HPDE6-E6E7 (cell line): ENCODE results near the gene ACTR8.
A peak's percentile ranks its signal among the peaks of the same experiment; 100 is the strongest.

ENCODE experiments used
- DNase-seq: peaks from one replicate; pipeline ENCODE4 v3.0.0; 2011; ENCODE audit warnings: missing footprints; ENCODE audit errors: extremely low spot score

The ACTR8 gene

DNA sequence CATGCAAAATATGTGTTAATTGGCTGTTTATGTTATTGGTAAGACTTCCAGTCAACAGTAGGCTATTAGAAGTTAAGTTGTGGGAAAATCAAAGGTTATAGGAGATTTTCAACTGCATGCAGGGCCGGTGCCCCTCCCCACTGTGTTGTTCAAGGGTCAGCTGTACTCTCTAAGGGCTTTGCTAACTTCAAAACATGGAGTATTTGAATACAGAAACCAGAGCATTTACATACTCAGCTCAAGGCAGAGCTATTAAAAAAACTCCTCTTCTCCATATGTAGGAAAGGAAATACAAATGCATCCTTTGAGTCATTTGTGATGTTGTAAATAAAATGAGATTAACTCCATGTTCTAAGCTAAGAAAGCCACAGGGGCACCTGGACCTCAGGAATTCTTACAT, 18.8 kb downstream of the ACTR8 start:
- DNase-seq = no peak

DNA sequence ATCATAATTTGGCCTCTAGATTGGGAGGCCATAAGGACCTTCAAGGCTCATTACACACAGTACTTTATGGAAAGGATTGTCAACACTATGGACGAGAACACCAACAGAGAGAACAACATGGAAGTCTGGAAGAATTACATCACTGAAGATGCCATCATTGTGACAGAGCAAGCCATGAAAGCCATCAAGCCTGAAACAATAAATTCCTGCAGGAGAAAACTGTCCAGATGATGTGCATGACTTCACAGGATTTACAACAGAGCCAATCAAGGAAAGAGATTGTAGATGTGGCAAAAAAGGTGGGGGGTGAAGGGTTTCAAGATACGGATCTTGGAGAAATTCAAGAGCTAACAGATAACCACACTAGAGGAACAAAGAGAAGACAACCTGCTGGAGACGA, 19.7 kb downstream of the ACTR8 start:
- DNase-seq = no peak

DNA sequence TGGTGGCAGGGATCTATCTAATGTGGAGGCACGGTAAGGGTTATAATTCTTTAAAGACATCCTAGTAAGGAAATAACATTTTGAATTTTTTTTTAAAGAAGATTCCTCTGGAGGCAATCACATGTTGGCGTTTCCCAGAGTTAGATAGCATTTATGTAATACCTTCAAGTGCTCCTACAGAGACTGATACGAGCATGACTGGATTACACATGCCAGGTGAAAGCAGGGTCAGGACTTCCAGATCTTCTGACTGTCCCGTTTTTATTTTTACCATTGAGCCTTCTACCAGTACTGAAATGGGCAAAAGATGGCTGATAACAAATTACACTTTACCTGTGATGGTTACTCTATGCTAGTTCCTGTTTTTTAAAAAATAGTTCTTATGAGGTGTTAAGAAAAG, 21.8 kb downstream of the ACTR8 start:
- DNase-seq = no peak

DNA sequence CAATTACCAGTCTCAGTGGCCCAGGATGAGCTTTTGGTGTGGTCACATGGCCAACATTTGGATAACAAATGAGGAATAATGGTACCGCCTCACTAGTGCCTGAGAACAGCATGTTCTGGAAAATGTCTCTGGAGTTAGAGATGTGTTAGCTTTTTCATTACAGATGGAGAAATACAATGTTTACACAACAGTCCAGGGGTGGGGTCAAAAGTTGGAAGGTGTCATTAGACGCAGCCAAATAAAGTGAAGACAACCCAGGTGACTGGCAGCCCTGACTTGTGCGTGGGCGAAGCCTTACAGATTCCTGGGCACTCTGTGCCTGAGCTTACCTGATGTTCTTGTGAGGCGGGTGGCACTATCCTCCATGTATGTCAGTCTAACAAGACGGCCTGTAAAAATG, 22.8 kb downstream of the ACTR8 start:
- DNase-seq = no peak

DNA sequence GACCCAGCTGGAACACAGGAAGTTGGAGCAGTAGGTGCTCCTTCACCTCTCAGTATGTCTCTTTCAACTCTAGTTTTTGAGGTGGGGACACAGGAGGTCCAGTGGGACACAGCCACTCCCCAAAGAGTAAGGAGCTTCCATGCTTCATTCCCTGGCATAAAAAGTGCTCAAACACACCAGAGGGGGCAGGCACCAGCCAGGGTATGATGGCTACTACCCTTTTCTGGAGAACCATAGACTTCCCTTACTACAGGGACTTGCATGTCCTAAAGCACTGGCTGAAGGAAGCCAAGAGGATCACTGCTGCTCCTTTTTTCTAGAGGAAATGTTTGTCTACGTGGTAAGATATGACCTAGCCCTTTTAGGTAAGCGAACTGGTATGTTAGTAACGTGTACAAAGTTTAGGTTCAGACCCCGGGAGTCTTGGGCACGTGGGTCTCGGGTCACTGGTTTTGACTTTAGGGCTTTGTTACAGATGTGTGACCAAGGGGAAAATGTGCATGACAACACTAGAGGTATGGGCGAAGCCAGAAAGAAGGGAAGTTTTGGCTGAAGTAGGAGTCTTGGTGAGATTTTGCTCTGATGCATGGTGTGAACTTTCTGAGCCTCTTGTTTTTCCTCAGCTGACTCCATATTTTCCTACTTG, 23.7 kb downstream of the ACTR8 start:
- no peak for DNase-seq

DNA sequence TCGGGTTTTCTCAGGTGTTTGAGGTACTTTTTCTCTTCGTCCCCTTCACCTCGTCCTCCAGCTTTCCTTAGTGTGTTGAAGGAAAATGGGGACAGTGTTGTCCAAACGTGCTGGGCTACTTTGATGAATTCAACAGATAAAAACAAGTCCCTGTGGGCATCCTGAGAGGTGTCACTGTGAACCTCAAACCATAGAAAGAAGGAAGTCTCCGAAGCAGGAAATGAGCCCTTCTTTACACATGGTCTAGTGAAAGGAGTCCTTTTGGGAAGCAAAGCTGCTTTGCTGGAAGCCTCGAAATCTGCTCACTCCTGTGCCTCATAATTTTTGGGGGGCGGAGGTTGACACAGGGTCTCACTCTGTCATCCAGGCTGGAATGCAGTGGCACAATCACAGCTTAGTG, 25.0 kb downstream of the ACTR8 start:
- DNase-seq = no peak

DNA sequence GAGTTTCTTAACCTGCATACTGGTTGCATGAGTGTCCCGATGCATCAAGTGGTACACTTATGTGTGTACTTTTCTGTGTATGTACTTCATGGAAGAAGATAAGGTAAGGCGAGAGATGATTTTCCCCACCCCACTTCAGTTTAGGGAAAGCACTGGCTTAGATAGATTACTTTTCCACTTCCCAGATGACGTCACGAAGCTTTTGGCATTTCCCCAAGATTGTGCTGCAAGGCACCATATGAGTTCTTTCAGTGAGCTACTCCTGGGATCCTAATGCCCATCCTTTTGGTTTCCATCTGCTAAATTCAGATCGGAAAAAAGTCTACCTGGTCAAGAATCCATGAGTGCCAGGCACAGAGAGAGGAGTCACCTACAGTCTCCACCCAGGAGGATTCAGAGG, 31.1 kb downstream of the ACTR8 start:
- DNase-seq = no peak

DNA sequence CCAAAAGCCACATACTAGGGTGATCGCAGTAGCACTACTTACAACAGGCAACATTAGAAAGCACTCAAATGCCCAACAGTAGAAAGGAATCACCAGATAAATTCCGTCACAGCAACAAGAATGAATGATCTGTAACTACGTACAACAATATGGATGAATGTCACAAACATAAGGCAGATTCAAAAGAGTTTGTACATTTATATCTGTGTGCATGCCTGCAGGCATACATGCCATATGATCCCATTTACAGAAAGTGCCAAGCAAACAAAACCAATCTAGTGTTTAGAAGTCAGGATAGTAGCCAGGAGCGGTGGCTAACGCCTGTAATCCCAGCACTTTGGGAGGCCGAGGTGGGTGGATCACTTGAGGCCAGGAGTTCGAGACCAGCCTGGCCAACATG, 32.0 kb downstream of the ACTR8 start:
- DNase-seq = no peak

DNA sequence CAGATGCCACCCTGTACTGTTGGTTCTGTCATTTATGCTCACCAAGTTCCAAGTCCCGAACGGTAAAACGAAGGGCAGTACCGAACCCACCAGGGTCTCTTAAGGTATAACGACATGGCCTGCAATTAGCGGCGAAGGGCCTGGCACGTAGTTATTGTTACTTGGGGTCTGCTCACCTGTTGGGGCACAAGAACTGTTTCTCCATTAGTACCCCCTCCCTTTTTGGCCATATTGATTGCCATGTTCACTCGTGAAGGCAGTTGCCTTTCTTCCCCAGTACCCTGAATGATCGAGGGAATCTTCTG, 35.1 kb downstream of the ACTR8 start:
- no peak for DNase-seq

DNA sequence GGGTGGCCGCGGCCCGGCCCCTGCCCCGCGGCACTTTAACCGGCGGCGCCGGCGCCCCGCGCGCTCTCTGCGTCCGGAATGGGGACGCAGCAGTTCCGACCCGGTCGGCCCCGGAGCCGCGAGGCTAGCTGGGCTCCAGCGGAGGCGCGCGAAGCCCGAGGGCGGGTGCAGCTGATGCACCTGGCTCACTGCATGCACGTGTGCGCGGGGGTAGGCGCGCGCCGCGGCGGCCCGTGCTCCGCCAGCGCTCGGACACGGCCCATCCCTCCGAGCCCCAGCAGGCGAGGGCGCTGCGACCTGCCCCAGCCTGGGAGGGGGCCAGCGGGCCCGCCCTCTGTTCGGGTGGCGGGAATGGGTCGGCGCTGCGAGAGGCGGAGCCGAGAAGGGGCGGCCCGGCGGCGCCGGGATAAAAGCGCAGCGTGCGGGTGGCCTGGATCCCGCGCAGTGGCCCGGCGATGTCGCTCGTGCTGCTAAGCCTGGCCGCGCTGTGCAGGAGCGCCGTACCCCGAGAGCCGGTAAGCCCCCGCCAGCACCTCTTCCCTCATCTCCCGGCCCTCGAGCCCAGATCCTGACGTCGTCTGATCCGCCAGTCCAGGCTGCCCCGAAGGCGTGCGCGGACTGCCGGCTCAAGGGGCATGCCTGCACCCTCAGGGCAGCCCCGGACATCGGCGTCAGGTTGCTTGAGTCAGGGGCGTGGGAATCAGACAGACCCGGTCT, 35.7 kb downstream of the ACTR8 start, which contains the start of the genes CHDH and IL17RB:
TSS of gene CHDH (minus strand) at position 286 of the 717 bp plus-strand sequence. CDS start 22,411 bp downstream, outside the sequence.
TSS of gene IL17RB (plus strand) at position 435 of the 717 bp plus-strand sequence. CDS start at position 456, 21 bp downstream.
- DNase-seq = peak; percentile 3

DNA sequence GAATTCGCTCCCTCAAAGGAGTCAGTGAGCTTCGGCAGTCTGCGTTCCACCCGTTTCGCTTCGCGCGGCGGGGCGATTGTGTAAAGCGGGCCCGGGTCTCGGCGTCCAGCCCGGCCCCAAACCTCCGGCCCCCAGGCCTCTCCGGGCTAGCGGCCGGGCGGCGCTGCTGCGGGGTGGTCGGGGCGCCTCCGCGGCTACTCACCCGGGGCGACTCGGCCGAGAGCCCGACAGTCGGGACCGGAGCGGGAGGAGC, 36.1 kb downstream of the ACTR8 start:
- DNase-seq = no peak

DNA sequence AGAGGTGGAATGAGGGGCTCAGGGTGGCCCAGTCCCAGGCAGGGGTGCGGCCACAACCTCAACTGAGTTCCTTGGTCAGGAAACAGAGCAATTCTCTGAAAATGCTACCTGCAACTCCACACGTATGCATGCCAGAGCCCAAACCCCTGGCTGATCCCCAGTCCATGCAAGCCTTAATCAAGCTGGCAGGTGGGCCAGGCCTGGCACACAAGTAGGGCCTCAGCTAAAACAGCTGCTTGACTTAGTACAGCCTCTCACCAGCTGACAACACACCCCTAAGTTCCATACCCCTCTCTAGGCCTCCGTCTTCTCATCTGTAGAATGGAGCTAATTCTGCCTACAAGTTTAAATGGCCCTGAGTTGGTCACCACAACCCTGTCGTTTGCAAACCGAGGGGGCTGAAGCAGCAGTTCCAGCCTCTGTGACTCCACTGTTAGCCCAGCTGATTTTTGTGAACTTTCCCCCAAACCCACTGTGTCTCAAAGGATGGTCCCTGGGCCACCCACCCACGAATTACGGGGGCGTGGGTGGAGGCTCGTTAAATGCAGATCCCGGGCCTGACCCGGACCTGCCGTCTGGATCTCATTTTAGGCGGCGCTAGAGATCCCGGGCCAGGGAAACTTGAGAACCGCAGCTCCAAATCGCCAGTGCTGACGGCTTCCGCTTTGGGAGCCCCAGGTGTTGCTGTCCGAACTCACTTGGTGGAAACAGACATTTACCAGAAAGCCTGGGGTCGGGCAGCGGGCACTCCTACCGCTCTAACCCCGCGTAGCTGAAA, 36.7 kb downstream of the ACTR8 start:
- DNase-seq = no peak

DNA sequence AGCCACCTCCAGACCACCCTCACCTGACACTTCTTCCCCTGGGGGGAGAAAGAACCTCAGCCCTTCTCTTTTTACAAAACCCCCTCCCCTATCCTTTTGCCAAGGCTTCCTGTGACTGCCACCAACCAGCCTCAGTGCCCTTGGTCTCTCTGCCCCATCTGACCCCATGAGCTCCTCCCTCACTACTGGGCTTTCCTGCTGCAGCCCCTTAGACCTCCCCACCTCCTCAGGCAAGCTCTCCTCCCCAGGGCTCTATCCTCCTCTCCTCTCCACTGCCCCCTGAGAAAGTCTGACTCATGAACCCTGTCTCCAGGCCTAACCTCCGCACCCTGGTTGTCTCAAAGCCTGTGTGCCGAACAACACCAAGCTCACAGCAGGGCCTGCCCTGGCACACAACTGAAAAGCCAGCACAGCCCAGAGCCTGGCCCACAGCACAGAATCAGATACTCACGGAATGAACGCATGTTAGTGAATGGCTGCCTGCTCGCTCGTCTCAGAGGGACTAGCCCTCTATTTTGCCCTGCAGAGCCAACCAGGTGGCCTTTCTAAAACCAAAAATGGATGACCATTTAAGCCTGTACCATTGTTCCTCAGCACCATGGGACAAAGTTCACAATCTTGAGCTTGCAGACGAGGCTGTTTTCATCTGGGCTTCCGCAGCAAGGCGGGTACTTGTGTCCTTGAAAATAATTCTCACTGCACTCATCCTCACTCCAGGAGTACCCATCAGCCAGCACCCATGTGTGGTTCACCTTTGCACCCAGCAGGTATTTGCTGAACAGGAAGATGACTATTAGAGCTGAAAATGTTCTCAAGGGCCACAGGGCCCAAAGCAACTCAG, 37.5 kb downstream of the ACTR8 start:
- DNase-seq = no peak

DNA sequence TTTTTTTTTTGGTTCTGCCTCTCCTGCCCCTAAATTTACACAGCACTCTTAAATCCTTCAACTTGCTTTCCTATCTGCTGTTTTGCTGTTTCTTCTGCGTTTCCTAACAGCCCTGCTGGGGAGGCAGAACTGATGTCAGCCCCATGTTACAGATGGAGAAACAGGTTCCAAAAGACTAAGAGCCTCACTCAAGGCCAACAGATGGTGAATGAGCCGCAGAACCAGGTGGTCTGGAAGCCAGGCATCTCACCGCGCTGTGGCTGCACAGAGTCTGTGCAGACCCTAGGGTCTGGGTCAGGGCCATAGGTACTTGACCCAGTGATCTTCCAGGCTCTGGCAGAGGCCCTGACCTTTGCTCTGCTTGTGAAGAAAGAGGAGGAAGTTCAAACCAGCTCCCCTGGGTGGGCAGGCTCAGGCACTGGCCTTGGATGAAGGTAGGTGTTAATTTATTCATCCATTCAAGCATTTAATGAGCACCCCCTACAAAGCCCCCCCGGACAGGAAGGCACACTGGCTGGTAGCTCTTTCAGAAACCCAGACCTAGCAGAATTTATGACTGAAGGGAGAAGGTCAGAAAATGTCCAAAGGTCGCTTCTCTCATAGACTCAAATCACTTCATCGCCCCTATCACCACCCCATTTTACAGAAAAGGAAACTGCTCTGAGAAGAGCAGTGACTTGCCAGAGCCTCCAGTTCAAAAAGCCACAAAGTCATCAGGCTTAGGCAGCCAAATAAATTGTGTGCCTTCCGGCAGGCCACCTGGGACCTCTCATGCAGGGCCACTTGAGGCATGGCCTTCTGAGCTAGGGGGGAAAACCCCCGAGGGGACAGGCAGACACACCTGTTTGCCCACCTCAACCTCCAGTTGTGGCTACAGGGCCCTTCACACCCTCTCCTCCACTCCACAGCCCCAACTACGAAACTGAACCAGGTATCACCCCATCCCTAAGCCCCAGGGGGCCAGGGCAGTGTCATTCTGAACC, 38.5 kb downstream of the ACTR8 start:
- DNase-seq = no peak

DNA sequence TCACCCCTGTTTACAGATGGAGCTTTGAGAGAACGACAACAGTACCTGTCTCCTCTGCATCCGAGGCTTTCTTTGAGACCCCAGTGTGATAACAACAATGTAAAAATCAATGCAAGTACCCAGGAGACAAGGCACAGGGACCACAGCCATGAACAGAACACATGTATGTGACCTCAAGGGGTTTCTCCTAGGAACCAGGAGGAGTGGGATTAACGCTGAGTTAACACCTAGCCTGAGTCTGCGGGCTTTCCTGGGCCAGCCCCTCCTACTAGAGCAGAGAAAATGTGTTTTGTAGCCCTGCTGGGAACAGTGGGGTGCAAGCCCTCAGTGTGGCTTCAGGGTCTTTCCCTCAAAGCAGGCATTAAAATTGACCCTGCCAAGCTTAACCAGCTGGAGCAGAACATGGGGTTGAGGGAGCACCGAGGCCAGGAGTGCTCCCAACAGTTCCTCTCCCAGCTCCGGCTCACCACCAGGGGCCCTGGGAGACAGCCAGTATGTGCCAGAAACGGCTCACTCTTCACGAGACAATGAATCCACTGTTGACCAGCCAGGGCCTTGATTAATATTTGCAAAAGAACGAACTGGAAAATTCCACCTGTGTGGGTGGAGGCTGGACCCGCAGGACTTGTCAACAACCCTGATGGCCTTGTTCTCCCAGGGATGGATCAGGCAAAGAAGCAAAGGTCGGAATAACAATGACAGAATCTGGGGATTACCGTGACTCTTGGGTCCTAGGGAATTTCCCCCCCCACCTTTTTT, 39.3 kb downstream of the ACTR8 start:
- DNase-seq = no peak

DNA sequence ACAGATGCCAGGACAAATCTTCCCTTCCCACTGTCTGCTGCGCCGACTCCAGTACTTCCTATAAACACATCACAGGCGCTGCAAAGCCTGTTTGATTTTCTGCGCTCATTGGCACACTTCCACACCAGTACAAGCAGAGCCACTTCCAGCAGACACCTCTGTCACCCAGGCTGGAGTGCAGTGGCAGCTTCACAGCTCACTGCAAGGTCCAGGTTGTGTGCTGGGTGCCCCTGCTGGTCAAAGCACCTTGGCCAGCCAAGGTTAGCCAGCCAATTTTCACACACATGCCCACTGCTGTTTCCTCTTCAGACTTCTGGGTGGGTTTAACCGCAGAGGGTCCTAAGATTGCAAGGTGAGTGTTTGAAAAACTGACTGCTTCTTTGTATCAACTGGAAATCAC, 40.7 kb downstream of the ACTR8 start:
- no peak for DNase-seq

DNA sequence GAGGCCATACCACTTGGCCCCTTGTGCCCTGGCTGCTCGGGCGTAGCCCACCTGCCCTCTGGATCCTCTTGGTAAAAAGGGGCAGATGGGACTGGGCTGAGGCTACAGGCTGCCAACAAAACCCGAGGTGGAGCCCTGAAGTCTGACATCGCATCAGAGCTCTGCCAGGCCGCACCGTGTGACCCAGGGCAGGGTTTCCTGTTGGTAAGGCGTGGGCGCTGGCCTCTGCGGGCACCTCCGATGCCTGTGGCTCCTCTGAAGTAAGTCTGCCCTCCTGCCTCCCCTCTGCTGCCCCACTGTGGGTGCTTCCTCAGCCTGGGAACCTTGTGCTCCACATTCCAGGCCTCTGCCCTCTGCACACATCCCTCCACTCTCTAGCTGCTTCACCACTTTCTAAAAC, 44.6 kb downstream of the ACTR8 start:
- no peak for DNase-seq

DNA sequence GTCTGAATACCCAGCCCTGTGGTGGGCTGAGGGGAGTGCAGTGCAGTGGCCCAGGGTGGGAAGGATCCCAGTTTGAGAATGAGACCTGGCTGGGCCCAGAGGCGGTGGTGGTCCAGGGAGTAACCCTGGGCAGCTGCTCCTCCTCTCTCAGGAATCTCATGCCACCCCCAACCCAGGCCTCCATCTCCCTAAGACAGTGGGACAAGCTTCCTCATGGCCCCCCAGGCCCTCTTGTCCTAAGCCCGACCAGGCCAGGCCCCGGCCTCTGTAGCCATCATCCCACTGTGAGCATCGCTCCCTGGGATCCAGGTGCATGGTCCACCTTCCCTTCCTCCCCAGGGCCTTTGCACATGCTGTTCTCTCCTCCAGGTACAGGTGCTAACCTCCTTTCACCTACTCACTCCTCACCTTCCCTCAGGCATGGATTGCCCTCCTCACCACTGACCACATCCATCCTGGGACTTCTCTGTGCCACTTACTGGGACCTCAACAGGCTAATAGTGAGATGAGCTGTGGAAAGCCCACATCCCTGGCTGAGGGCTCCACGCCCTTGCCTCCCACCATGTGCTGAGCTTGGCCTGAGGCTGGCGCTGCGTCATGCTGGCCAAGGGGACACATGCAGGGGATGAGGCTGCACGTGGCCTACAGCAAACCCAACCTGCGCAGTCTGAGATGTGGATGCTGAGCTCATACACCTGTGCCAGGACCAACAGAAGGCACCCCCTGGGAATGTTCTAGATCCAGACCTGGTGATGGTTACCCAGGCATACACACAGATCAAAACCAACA, 45.7 kb downstream of the ACTR8 start:
- DNase-seq = no peak

DNA sequence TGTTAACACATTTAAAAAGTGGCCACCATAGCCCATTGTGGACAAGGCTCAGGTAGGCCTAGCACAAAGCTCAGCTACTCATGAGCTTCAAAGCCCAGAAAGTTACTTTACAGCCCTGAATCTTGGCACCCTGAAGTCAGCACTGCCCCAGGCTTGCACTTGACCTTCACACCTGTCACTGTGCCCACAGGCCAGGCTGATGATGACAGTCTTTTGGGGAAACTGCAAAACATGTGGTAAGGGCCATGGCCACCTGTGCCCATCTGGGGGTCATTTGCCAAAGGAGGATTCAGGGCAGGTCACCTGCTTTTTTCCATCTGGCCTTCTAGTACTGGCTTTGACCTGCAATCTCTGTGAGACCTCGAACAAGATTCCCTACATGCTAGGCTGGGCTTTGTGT, 46.7 kb downstream of the ACTR8 start:
- no peak for DNase-seq
